NOMO-1 treated with DMSO at 0.1 percent for 48 hours (cell line): Measurements from ENCODE around the gene PARP14.
"Not testable (repeated sequence)": the region's sequence is repeated elsewhere in the genome, so short reads cannot be mapped to it uniquely, and the experiment has no call there.

Experiments
- DNase-seq: peaks from one replicate; lab custom pipeline; 2025; ENCODE audit not compliant: unreplicated experiment; lab: John Stamatoyannopoulos, UW

PARP14 gene

GRCh38 chr3:122680475-122681283, at the start of gene PARP14:
Gene PARP14 (plus strand): TSS chr3:122680839. CDS start chr3:122680884, 45 bp downstream.
- peak; percentile 43 for DNase-seq

- no peak for DNase-seq
Observed at GRCh38 chr3:122635789-122636188, 44.9 kb upstream of the PARP14 start.

GRCh38 chr3:122636697-122637096, 43.9 kb upstream of the PARP14 start:
- DNase-seq = no peak

GRCh38 chr3:122640437-122640999, 40.1 kb upstream of the PARP14 start:
- DNase-seq = no peak

GRCh38 chr3:122642935-122643334, 37.7 kb upstream of the PARP14 start:
- no peak for DNase-seq

GRCh38 chr3:122646146-122646988, 34.3 kb upstream of the PARP14 start:
- no peak for DNase-seq

GRCh38 chr3:122651233-122651907, 29.3 kb upstream of the PARP14 start:
- not testable (repeated sequence) for DNase-seq

- DNase-seq = not testable (repeated sequence)
Observed at GRCh38 chr3:122651962-122652361, 28.7 kb upstream of the PARP14 start.

- not testable (repeated sequence) for DNase-seq
Observed at GRCh38 chr3:122658336-122658735, 22.3 kb upstream of the PARP14 start.

GRCh38 chr3:122660297-122660974, 20.2 kb upstream of the PARP14 start:
- no peak for DNase-seq

GRCh38 chr3:122661633-122662032, 19.0 kb upstream of the PARP14 start:
- peak; percentile 89 for DNase-seq

GRCh38 chr3:122662505-122662904, 18.1 kb upstream of the PARP14 start:
- no peak for DNase-seq

GRCh38 chr3:122665226-122665786, 15.3 kb upstream of the PARP14 start:
- no peak for DNase-seq

GRCh38 chr3:122665881-122666280, 14.8 kb upstream of the PARP14 start:
- no peak for DNase-seq

GRCh38 chr3:122668930-122669730, 11.5 kb upstream of the PARP14 start:
- peak; percentile 73 for DNase-seq

GRCh38 chr3:122671553-122671952, 9.1 kb upstream of the PARP14 start:
- DNase-seq = no peak

- peak; percentile 14 for DNase-seq
Observed at GRCh38 chr3:122674339-122674738, 6.3 kb upstream of the PARP14 start.

GRCh38 chr3:122676759-122677158, 3.9 kb upstream of the PARP14 start:
- DNase-seq = no peak

- no peak for DNase-seq
Observed at GRCh38 chr3:122677216-122677615, 3.4 kb upstream of the PARP14 start.
